HepG2 (cell line): ENCODE data around the gene FMNL1. TPM values are rescaled to one million over a fixed set of nuclear protein-coding genes. Genes with fewer than 3 reads are reported as not detected.
A peak's percentile ranks its signal among the peaks of the same experiment; 100 is the strongest.

ENCODE experiments used
- ARNT2 ChIP-seq: sonication (generic); formaldehyde crosslinking; IDR thresholded peaks from 2 replicates; pipeline ENCODE4 v1.8.0; 2022; ENCODE audit warnings: mild to moderate bottlenecking, low read depth, missing genetic modification reagents, moderate library complexity
- CENPT ChIP-seq: sonication (generic); formaldehyde crosslinking; IDR thresholded peaks from 2 replicates; pipeline ENCODE4 v1.8.0; 2022; ENCODE audit warnings: low read depth, mild to moderate bottlenecking, moderate library complexity, missing genetic modification reagents
- FOSL1 ChIP-seq: sonication (generic); formaldehyde crosslinking; IDR thresholded peaks from 2 replicates; pipeline ENCODE4 v1.9.0; 2021; ENCODE audit warnings: missing genetic modification reagents, borderline replicate concordance
- FOXP4 ChIP-seq: sonication (generic); formaldehyde crosslinking; IDR thresholded peaks from 2 replicates; pipeline ENCODE4 v1.4.0; 2020; ENCODE audit warnings: missing genetic modification reagents
- HIC2 ChIP-seq: sonication (generic); formaldehyde crosslinking; IDR thresholded peaks from 2 replicates; pipeline ENCODE4 v1.9.0; 2022; ENCODE audit warnings: low read depth, missing genetic modification reagents
- ZHX1 ChIP-seq: sonication (generic); formaldehyde crosslinking; IDR thresholded peaks from 2 replicates; pipeline ENCODE4 v1.8.1; 2022; ENCODE audit warnings: low read depth, mild to moderate bottlenecking, missing genetic modification reagents
- ZNF574 ChIP-seq: sonication (generic); formaldehyde crosslinking; IDR thresholded peaks from 2 replicates; pipeline ENCODE4 v1.4.0; 2020; ENCODE audit warnings: missing genetic modification reagents
- ZNF7 ChIP-seq: IDR thresholded peaks from 2 replicates; pipeline ENCODE4 v1.6.1; 2016; ENCODE audit warnings: missing biosample characterization, missing genetic modification reagents
- ZNF766 ChIP-seq: sonication (generic); formaldehyde crosslinking; IDR thresholded peaks from 2 replicates; pipeline ENCODE4 v1.5.0; 2020; ENCODE audit warnings: missing genetic modification reagents, borderline replicate concordance
- polyA plus RNA-seq, 8 experiments: library from polyadenylated mRNA; depleted of rRNA in 3 of 8; stranded (reverse) in 7 of 8; unstranded in 1 of 8; fragments of >200 nt; fragmentation: Illumina TruSeq in 4 of 8; extraction: Trizol in 4 of 8; gene quantifications; 2 replicates each; pipeline versions ENCODE4 v1.2.1 to v1.2.3, GENCODE V29; 2011 to 2016; ENCODE audit warnings: low read depth in 4 of 8, missing spikeins in 1 of 8, mixed read lengths in 1 of 8; ENCODE audit not compliant: insufficient read depth in 1 of 8
- total RNA-seq, 5 experiments: library from RNA; depleted of rRNA; stranded (reverse); fragments of >200 nt; fragmentation: Illumina TruSeq; extraction: Trizol; gene quantifications; 2 replicates each; pipeline ENCODE4 v1.2.3, GENCODE V29; 2016; ENCODE audit warnings: low read depth in 1 of 5
- TF ChIP-seq, protein P1 (sequence below): sonication (generic); formaldehyde crosslinking; IDR thresholded peaks from 2 replicates; pipeline ENCODE4 v1.4.0; 2020; ENCODE audit warnings: missing genetic modification reagents

Gene FMNL1
- total and polyA plus RNA-seq, 2 of the 13 experiments (the other 11 are each of a cell fraction or from before 2014, with no cell fraction given), result 0.53 to 0.70 TPM

GRCh38 chr17:45231481-45232116 is 9.9 kb downstream of the FMNL1 start (continued):
- TF ChIP-seq FOXP4 (CRISPR knock-in tag), result 0 out of 2 replicates have a peak, but pooled peaks have one; percentile 29
- TF ChIP-seq CENPT (CRISPR knock-in tag), result no peak
- TF ChIP-seq ZHX1 (CRISPR knock-in tag), result no peak
- TF ChIP-seq HIC2 (CRISPR knock-in tag), result no peak
- no peak for TF ChIP-seq ZNF7
- TF ChIP-seq ZNF766 (CRISPR knock-in tag), result peak; percentile 31; the same call in 1 of the 2 replicates
- TF ChIP-seq, protein P1, sequence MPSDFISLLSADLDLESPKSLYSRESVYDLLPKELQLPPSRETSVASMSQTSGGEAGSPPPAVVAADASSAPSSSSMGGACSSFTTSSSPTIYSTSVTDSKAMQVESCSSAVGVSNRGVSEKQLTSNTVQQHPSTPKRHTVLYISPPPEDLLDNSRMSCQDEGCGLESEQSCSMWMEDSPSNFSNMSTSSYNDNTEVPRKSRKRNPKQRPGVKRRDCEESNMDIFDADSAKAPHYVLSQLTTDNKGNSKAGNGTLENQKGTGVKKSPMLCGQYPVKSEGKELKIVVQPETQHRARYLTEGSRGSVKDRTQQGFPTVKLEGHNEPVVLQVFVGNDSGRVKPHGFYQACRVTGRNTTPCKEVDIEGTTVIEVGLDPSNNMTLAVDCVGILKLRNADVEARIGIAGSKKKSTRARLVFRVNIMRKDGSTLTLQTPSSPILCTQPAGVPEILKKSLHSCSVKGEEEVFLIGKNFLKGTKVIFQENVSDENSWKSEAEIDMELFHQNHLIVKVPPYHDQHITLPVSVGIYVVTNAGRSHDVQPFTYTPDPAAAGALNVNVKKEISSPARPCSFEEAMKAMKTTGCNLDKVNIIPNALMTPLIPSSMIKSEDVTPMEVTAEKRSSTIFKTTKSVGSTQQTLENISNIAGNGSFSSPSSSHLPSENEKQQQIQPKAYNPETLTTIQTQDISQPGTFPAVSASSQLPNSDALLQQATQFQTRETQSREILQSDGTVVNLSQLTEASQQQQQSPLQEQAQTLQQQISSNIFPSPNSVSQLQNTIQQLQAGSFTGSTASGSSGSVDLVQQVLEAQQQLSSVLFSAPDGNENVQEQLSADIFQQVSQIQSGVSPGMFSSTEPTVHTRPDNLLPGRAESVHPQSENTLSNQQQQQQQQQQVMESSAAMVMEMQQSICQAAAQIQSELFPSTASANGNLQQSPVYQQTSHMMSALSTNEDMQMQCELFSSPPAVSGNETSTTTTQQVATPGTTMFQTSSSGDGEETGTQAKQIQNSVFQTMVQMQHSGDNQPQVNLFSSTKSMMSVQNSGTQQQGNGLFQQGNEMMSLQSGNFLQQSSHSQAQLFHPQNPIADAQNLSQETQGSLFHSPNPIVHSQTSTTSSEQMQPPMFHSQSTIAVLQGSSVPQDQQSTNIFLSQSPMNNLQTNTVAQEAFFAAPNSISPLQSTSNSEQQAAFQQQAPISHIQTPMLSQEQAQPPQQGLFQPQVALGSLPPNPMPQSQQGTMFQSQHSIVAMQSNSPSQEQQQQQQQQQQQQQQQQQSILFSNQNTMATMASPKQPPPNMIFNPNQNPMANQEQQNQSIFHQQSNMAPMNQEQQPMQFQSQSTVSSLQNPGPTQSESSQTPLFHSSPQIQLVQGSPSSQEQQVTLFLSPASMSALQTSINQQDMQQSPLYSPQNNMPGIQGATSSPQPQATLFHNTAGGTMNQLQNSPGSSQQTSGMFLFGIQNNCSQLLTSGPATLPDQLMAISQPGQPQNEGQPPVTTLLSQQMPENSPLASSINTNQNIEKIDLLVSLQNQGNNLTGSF (CRISPR knock-in tag), result peak; percentile 55; the same call in 1 of the 2 replicates
- peak; percentile 37; the same call in 1 of the 2 replicates for TF ChIP-seq ARNT2
- TF ChIP-seq FOSL1 (CRISPR knock-in tag), result no peak
- TF ChIP-seq ZNF574, result peak; percentile 73
